Amniotic epithelial cell (primary cell): ENCODE data around the gene PLD1.

Experiments used
- DNase-seq: peaks from one replicate; pipeline ENCODE4 v3.0.0-alpha.2; 2010; ENCODE audit warnings: low read depth

Gene PLD1

GRCh38 chr3:171620825-171621434 lies 189.4 kb downstream of the PLD1 start:
- peak; percentile 81 for DNase-seq

GRCh38 chr3:171616798-171617197 lies 193.5 kb downstream of the PLD1 start:
- no peak for DNase-seq

- DNase-seq: peak; percentile 69
Observed at GRCh38 chr3:171615686-171616085, 194.6 kb downstream of the PLD1 start.

- DNase-seq: no peak
Observed at GRCh38 chr3:171615281-171615680, 195.0 kb downstream of the PLD1 start.

- peak; percentile 34 for DNase-seq
Observed at GRCh38 chr3:171614318-171614921, 195.9 kb downstream of the PLD1 start.

GRCh38 chr3:171607452-171607851 lies 202.8 kb downstream of the PLD1 start:
- DNase-seq: no peak

- peak; percentile 98 for DNase-seq
Observed at GRCh38 chr3:171606151-171606751, 204.0 kb downstream of the PLD1 start.

- no peak for DNase-seq
Observed at GRCh38 chr3:171604370-171604769, 205.9 kb downstream of the PLD1 start.

- DNase-seq: no peak
Observed at GRCh38 chr3:171602072-171602471, 208.2 kb downstream of the PLD1 start.

GRCh38 chr3:171600030-171600429 lies 210.3 kb downstream of the PLD1 start:
- no peak for DNase-seq

GRCh38 chr3:171598990-171599389 lies 211.3 kb downstream of the PLD1 start:
- no peak for DNase-seq

GRCh38 chr3:171592786-171593185 lies 217.5 kb downstream of the PLD1 start:
- DNase-seq: no peak

GRCh38 chr3:171591070-171591469 lies 219.2 kb downstream of the PLD1 start:
- no peak for DNase-seq

- DNase-seq: no peak
Observed at GRCh38 chr3:171586274-171586673, 224.0 kb downstream of the PLD1 start.

- DNase-seq: no peak
Observed at GRCh38 chr3:171585039-171585438, 225.2 kb downstream of the PLD1 start.

GRCh38 chr3:171584100-171584499 lies 226.2 kb downstream of the PLD1 start:
- DNase-seq: no peak

GRCh38 chr3:171574556-171575240 lies 235.6 kb downstream of the PLD1 start:
- DNase-seq: peak; percentile 37

GRCh38 chr3:171569571-171570132 lies 240.6 kb downstream of the PLD1 start:
- no peak for DNase-seq

GRCh38 chr3:171568766-171569165 lies 241.5 kb downstream of the PLD1 start:
- DNase-seq: no peak

GRCh38 chr3:171566803-171567422 lies 243.4 kb downstream of the PLD1 start:
- peak; percentile 40 for DNase-seq

- peak; percentile 78 for DNase-seq
Observed at GRCh38 chr3:171565481-171566058, 244.7 kb downstream of the PLD1 start.
